GM18499 (cell line): ENCODE results near the gene TRIOBP.
"Not testable (repeated sequence)": the region's sequence is repeated elsewhere in the genome, so short reads cannot be mapped to it uniquely, and the experiment has no call there.

ENCODE experiments used
- ATAC-seq: cut with Tn5 transposase; IDR thresholded peaks from one replicate; pipeline ENCODE4 v1.9.1; 2021; ENCODE audit warnings: moderate number of reproducible peaks; ENCODE audit not compliant: insufficient read depth, unreplicated experiment

The TRIOBP gene

GRCh38 chr22:37696657-37697537, at the start of gene TRIOBP:
Gene TRIOBP, plus strand, starts transcription at chr22:37697048. Its CDS starts 4,318 bp downstream, at chr22:37701366.
- ATAC-seq = no peak

DNA sequence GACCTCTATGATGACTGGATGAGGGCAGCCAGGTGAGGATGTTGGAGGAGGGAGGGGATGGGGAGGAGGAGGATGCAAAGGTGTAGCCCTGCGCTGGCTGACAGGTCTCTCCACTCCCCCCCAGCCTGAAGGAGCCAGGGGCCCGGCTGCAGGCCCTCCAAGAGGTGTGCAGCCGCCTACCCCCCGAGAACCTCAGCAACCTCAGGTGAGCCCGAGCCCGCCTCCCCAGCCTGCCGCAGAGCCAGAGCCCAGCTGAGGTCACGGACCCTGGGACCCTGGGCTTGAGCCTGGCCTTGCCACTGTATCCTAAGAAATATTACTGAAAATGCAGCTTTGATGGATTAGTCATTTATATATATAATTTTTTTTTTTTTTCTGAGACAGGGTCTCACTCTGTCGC, 49.5 kb upstream of the TRIOBP start:
- no peak for ATAC-seq

DNA sequence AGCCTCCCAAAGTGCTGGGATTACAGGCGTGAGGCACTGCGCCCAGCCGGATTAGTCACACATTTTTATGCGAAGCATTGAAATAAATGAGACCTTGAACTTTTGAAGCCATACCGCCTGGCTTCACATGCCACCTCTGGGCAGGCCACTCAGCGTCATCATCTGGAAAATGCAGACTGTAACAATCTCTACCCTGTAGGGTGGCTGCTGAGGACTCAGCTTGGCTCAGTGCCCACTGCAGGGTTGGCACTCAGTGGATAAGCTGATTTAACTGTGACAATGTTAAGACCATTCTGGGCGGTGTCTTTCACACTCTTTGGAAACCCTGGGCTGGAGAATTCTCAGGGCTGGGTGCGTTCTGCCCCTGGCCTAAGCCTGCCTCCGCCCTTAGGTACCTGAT, 48.9 kb upstream of the TRIOBP start:
- no peak for ATAC-seq

- ATAC-seq = no peak
These were observed 46.2 kb upstream of the TRIOBP start for GRCh38 chr22:37650463-37651136.

DNA sequence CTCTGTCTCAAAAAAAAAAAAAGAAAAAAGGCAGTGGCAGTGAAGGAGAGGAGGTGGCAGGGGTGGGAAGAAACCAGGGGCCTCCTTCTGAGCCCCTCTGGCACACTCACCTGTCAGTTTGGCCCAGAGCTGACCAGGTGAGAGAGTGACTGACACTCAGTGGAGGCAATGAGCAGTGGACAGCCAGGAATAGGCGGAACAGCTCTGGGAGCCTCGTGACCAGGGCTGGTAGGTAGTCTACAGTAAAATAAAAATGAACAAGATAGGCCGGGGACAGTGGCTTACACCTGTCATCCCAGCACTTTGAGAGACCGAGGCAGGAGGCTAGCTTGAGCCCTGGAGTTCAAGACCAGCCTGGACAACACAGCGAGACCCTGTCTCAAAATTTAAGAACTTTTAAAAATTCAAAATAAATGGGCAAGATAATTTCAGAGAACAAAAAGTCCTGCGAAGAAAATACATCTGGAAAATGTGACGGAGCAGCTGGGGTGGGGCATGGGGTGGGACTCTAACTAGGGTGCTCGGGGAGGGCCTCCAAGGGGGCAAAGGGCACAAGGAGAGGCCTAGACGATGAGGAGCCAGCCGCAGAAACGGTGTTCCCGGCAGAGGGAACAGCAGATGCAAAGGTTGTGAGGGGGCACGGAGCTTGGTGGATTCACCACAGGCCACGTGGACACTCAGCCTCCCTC, 42.1 kb upstream of the TRIOBP start:
- ATAC-seq = no peak

GRCh38 chr22:37655252-37655563, 41.6 kb upstream of the TRIOBP start:
- ATAC-seq = no peak

- not testable (repeated sequence) for ATAC-seq
These were observed 40.3 kb upstream of the TRIOBP start for GRCh38 chr22:37656583-37656982.

DNA sequence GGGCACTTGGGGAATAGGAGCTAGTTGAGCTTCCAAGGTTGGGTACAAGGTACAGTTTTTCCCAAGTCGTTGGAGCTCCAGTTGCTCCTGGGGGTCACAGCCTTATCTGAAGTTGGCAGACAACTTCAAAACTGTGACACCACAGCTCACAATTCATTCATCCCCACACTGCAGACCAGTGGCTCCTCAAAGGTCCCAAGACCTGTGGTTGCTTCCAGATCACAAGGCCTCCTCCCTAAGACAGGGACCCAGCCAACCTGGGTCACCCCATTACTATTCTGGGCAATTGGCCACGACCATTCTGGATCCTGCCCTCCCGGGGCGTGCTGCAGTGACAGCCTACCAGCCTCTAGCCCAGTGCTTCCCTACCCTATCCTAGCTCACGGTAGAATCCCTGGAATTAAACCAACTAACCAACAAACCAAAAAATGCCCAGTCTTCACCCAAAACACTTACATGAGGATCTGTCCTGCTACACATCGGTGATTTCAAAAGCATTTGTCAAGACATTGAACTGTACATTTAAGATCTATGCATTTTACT, 39.2 kb upstream of the TRIOBP start:
- ATAC-seq = no peak

DNA sequence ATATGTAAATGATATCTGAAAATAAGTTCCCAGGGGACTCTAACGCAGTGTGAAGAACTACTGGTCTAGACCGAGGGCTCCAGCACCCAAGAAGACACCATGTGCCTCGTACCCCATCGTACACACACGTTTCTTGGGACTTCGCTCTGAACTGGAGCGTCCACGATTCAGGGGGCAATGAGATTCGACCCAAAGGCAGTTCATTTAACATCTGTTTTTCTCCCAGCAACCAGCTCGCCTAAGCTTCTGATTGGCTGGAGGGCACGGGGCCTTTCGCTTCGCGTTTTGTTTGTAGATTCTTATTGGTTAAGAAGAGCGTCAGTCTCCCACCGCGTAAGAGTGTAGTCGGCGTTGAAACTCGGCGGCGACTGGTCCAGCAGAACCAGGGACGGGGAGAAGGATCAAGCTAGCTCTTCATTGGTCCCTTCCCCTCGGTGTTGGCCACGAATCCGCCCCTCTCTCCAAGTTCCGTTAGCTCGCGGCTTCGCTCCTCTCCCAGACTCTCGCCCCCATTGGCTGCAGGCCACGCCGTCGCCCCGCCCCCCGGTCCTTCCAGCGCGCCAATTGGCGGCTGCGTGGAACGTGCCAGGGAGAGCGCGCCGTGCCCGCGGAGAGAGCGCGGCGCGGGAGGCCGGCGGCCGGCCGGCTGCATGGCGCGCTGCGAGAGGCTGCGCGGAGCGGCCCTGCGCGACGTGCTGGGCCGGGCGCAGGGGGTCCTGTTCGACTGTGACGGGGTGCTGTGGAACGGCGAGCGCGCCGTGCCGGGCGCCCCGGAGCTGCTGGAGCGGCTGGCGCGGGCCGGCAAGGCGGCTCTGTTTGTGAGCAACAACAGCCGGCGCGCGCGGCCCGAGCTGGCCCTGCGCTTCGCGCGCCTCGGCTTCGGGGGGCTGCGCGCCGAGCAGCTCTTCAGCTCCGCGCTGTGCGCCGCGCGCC, 38.4 kb upstream of the TRIOBP start, which contains the start of gene PDXP:
Gene PDXP, plus strand, starts transcription at position 591 of the 933 bp plus-strand sequence. Its CDS starts 60 bp downstream, at position 651.
- peak; percentile 68 for ATAC-seq

DNA sequence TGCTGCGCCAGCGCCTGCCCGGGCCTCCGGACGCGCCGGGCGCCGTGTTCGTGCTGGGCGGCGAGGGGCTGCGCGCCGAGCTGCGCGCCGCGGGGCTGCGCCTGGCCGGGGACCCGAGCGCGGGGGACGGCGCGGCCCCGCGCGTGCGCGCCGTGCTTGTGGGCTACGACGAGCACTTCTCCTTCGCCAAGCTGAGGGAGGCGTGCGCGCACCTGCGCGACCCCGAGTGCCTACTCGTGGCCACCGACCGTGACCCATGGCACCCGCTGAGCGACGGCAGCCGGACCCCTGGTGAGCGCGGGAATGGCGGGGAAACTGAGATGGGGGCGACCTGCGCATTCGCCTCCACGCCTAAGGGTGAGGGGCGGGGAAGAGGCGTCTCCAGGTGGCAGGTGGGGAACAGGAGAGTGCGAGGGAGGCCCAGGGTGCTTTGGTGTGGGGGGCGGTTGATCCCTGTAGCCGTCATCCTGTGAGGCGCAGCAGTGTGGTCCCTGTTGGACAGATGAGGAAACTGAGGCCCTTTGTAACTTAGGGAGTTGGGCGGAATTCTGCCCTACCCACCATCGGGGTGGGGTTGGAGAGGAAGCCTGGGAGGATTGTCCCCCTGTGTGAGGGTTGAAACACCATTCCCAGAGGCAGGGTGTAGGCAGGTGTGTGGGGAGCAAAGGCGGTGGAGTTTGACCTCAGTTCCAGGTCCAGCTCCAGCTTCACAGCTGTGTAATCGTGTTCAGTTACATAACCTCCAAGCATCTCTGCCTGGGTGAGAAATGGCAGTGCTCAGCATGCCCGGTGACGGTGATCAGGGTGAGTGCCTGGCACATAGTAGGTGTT, 37.6 kb upstream of the TRIOBP start:
- ATAC-seq = no peak

- no peak for ATAC-seq
These were observed 36.7 kb upstream of the TRIOBP start for GRCh38 chr22:37659897-37660708.

DNA sequence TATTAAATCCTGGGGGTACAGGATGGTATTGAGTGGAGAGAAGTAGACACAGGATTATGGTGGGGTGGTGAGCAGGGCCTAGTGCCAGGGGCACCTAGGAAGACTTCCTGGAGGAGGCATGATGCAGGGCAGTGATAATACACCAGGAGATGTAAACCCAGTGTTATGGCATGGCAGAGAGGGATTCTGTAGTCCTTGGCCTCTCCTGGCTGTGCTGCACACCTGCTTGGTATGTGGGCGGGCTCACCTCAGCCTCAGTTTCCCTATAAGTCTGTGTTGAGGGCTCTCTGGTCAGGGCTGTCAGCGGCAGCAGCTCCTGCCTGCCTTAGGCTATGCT, 36.2 kb upstream of the TRIOBP start:
- ATAC-seq = no peak

DNA sequence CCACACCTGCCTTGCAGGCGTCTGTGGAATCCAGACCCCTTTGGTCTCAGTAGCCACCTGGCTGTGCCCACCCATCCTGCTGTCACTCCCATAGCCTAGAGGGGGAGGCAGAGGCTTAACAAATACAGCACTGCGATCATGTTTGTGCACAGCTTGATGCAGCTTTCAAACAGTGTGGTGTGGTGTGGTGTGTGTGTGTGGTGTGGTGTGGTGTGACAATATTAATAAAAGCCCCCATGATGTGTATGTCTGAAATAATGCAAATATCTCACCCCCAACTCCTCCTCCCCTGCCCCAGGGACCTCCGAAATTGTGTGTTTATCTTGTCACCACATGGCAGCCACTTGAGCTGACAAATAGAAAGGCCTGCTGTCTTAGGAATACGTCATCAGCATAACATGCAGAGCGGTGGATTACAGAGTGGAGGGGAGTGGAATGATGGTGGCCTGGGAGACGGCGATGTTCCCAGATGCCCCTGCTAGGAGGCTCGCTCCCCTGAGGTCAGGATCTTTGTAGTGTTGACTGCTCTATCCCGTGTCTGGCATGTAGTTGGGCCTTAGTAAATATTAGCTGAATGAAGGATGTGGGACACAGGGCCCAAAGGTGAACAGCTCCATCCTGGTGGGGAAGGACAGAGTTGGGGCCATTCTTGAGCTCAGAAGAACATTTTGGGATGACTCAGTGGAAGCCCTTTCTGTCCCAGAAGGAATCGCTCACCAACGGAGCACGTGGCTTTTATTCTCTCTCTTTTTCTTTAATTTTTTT, 35.5 kb upstream of the TRIOBP start:
- ATAC-seq = no peak

GRCh38 chr22:37662039-37662438, 34.8 kb upstream of the TRIOBP start:
- ATAC-seq = no peak

- ATAC-seq = no peak
These were observed 33.2 kb upstream of the TRIOBP start for GRCh38 chr22:37663521-37664140.

DNA sequence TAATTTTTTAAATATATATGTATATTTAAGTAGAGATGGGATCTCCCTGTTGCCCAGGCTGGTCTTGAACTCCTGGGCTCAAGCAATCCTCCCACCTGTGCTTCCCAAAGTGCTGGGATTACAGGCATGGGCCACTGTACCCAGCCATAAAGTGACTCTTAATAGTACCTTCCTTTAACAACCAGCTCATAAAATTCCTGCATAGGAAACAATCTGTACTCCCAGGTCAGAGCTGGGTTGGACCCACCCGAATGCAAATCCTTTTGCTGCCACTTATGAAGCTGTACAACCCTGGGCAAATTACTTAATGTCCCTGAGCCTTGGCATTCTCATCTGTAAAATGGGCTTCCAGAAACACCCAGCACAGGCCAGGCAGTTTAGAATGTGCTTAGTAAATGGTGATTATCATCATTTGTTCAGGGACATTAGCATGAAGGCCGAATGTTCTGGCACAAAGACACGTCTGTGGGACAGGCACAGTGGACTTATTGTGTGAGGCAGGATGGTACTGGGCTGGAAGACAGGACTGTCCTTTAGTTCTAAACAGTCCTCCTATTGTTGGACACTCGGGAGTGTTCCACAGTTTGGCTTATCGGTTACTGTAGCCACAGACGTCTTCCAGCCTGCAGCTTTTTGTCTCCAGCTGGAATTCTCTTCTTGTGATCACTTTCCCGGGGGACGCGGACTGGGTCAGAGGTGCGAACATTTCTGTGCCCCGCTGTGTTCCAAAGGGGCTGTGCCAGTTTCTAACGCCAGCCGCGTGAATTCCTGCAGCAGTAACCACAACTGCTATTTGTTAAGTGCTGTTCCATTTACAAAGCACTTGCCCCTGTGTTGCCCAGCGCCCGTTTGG, 32.4 kb upstream of the TRIOBP start:
- ATAC-seq = no peak
